H9 (cell line): Measurements from ENCODE around the gene SYT7. TPM values are rescaled to one million over a fixed set of nuclear protein-coding genes. Genes with fewer than 3 reads are reported as not detected.

Experiments
- DNase-seq: peaks from one replicate; pipeline ENCODE4 v3.0.0-alpha.2; 2017
- H2AFZ ChIP-seq: one replicate; pipeline ENCODE4 v1.6.1; 2013; ENCODE audit warnings: mild to moderate bottlenecking, low read length, control low read depth, moderate library complexity
- H2AK5ac ChIP-seq: 2 replicates; pipeline ENCODE4 v1.6.1; 2013; ENCODE audit warnings: low read length, control low read depth, mixed read lengths; ENCODE audit not compliant: insufficient read length
- H2BK120ac ChIP-seq: one replicate; pipeline ENCODE4 v1.6.1; 2013; ENCODE audit warnings: low read depth, mild to moderate bottlenecking, low read length, control low read depth, inconsistent platforms; ENCODE audit not compliant: poor library complexity, severe bottlenecking
- H2BK12ac ChIP-seq: 2 replicates; pipeline ENCODE4 v1.6.1; 2013; ENCODE audit warnings: low read length, control low read depth, mixed read lengths, low read depth; ENCODE audit not compliant: insufficient read length
- H2BK15ac ChIP-seq: 2 replicates; pipeline ENCODE4 v1.6.1; 2013; ENCODE audit warnings: low read depth, low read length, control low read depth
- H2BK20ac ChIP-seq: one replicate; pipeline ENCODE4 v1.6.1; 2013; ENCODE audit warnings: low read depth, mild to moderate bottlenecking, low read length, control low read depth, inconsistent platforms; ENCODE audit not compliant: poor library complexity, severe bottlenecking
- H2BK5ac ChIP-seq: 2 replicates; pipeline ENCODE4 v1.6.1; 2013; ENCODE audit warnings: low read length, control low read depth, mixed read lengths; ENCODE audit not compliant: insufficient read length
- H3K14ac ChIP-seq: 2 replicates; pipeline ENCODE4 v1.6.1; 2013; ENCODE audit warnings: low read length, control low read depth; ENCODE audit not compliant: insufficient read depth
- H3K18ac ChIP-seq: 2 replicates; pipeline ENCODE4 v1.6.1; 2013; ENCODE audit warnings: low read depth, mild to moderate bottlenecking, mixed read lengths, low read length, control low read depth; ENCODE audit not compliant: insufficient read length
- H3K23ac ChIP-seq: 2 replicates; pipeline ENCODE4 v1.6.1; 2013; ENCODE audit warnings: low read length, control low read depth, mixed read lengths, low read depth; ENCODE audit not compliant: insufficient read length
- H3K23me2 ChIP-seq: 2 replicates; pipeline ENCODE4 v1.6.1; 2013; ENCODE audit warnings: low read depth, mild to moderate bottlenecking, mixed read lengths, low read length, control low read depth; ENCODE audit not compliant: insufficient read length, poor library complexity, severe bottlenecking
- H3K27ac ChIP-seq: 2 replicates; pipeline ENCODE4 v1.5.1; 2013; ENCODE audit warnings: low read length, control low read depth, mixed read lengths, low read depth; ENCODE audit not compliant: insufficient read length
- H3K27me3 ChIP-seq: 2 replicates; pipeline ENCODE4 v1.6.1; 2013; ENCODE audit warnings: low read length, control low read depth, inconsistent platforms; ENCODE audit not compliant: insufficient read depth
- H3K4ac ChIP-seq: 2 replicates; pipeline ENCODE4 v1.6.1; 2013; ENCODE audit warnings: low read depth, mild to moderate bottlenecking, control low read depth, inconsistent platforms, low read length, moderate library complexity
- H3K4me1 ChIP-seq: 2 replicates; pipeline ENCODE4 v1.6.1; 2013; ENCODE audit warnings: low read length, control low read depth, inconsistent platforms; ENCODE audit not compliant: insufficient read depth
- H3K4me2 ChIP-seq: 2 replicates; pipeline ENCODE4 v1.6.1; 2013; ENCODE audit warnings: low read length, control low read depth, mixed read lengths; ENCODE audit not compliant: insufficient read length, insufficient read depth
- H3K56ac ChIP-seq: 2 replicates; pipeline ENCODE4 v1.6.1; 2013; ENCODE audit warnings: low read depth, mild to moderate bottlenecking, mixed read lengths, low read length, control low read depth; ENCODE audit not compliant: insufficient read length
- H3K79me1 ChIP-seq: 2 replicates; pipeline ENCODE4 v1.6.1; 2013; ENCODE audit warnings: low read depth, mild to moderate bottlenecking, moderate library complexity, low read length, control low read depth, inconsistent platforms; ENCODE audit not compliant: insufficient read depth, poor library complexity, severe bottlenecking
- H3K79me2 ChIP-seq: 2 replicates; pipeline ENCODE4 v1.6.1; 2013; ENCODE audit warnings: low read length, control low read depth, inconsistent platforms; ENCODE audit not compliant: insufficient read depth
- H3K9ac ChIP-seq: 2 replicates; pipeline ENCODE4 v1.6.1; 2013; ENCODE audit warnings: low read length, control low read depth, mixed read lengths; ENCODE audit not compliant: insufficient read length; ENCODE audit errors: extremely low read depth
- H3K9me3 ChIP-seq: one replicate; pipeline ENCODE4 v1.6.1; 2013; ENCODE audit warnings: low read depth, low read length, inconsistent platforms; ENCODE audit not compliant: control insufficient read depth
- H3T11ph ChIP-seq: one replicate; pipeline ENCODE4 v1.6.1; 2013; ENCODE audit warnings: mild to moderate bottlenecking, low read length, control low read depth, inconsistent platforms
- H4K20me1 ChIP-seq: one replicate; pipeline ENCODE4 v1.6.1; 2013; ENCODE audit not compliant: control insufficient read depth, insufficient read length, insufficient read depth
- H4K5ac ChIP-seq: 2 replicates; pipeline ENCODE4 v1.6.1; 2013; ENCODE audit warnings: low read depth, mild to moderate bottlenecking, mixed read lengths, low read length, control low read depth; ENCODE audit not compliant: insufficient read length
- H4K8ac ChIP-seq: replicated peaks from 2 replicates; pipeline ENCODE4 v1.6.1; 2013; ENCODE audit warnings: low read length, control low read depth, mixed read lengths, low read depth; ENCODE audit not compliant: insufficient read length
- H4K91ac ChIP-seq: 2 replicates; pipeline ENCODE4 v1.6.1; 2013; ENCODE audit warnings: low read depth, mild to moderate bottlenecking, moderate library complexity, mixed read lengths, low read length, control low read depth; ENCODE audit not compliant: insufficient read length
- H3K27ac Mint-ChIP-seq, 3 experiments: 2 replicates in 2 of 3; 3 replicates in 1 of 3; pipeline ENCODE4 v1.8.0; 2020 to 2021; ENCODE audit warnings: mixed read lengths in 3 of 3, mild to moderate bottlenecking in 1 of 3, moderate library complexity in 1 of 3
- H3K27me3 Mint-ChIP-seq: 2 replicates; pipeline ENCODE4 v1.8.0; 2021; ENCODE audit warnings: low read depth, mild to moderate bottlenecking, moderate library complexity, mixed read lengths
- H3K36me3 Mint-ChIP-seq, 3 experiments: 2 replicates in 2 of 3; 3 replicates in 1 of 3; pipeline ENCODE4 v1.8.0; 2020 to 2021; ENCODE audit warnings: low read depth in 3 of 3, mixed read lengths in 3 of 3; ENCODE audit not compliant: insufficient read depth in 1 of 3
- H3K4me1 Mint-ChIP-seq, 2 experiments: 2 replicates each; pipeline ENCODE4 v1.8.0; 2020; ENCODE audit warnings: mixed read lengths in 2 of 2
- H3K4me3 Mint-ChIP-seq, 2 experiments: 2 replicates in 1 of 2; 3 replicates in 1 of 2; pipeline ENCODE4 v1.8.0; 2020 to 2021; ENCODE audit warnings: mild to moderate bottlenecking in 2 of 2, mixed read lengths in 2 of 2, moderate library complexity in 1 of 2
- H3K9me3 Mint-ChIP-seq, 2 experiments: 2 replicates in 1 of 2; 3 replicates in 1 of 2; pipeline ENCODE4 v1.8.0; 2020; ENCODE audit warnings: mild to moderate bottlenecking in 2 of 2, mixed read lengths in 2 of 2, moderate library complexity in 1 of 2
- WGBS: extraction: QIAGEN DNeasy Blood & Tissue Kit; methylation state at CpG from one replicate; pipeline ENCODE4 v1.1.7; 2013; ENCODE audit warnings: missing lambda C conversion rate, low lambda C conversion rate, mixed read lengths; ENCODE audit not compliant: insufficient read length; ENCODE audit errors: extremely low coverage; 5-methylcytosine and 5-hydroxymethylcytosine counted together
- total RNA-seq: library from RNA; stranded (reverse); gene quantifications from 2 replicates; pipeline ENCODE4 v1.2.1, GENCODE V29; 2021
- TF ChIP-seq, protein P1 (sequence below): fragments of 200-600 bp; sonication (generic); conservative IDR thresholded peaks from 3 replicates; pipeline ENCODE4 v1.8.0; 2021; ENCODE audit warnings: antibody characterized with exemption, mild to moderate bottlenecking

SYT7 gene
- total RNA-seq, 1 experiment from 2014 or later: 8.8 TPM

DNA sequence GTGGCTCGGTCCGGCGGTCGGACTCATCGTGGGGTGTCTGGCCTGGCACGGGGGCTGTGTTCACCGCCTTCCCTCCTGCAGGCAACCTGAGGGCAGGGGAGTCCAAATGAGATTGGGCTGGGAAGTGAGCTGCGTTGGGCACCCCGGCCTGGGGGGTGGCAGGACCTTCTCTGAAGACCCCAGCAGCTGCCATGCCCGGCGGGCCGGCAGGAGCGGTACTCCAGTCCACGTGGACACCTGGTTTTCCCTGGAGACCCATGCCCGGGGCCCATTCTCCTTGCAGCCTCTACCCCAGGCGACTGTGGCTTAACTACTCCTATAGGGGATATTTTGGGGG lies 47.9 kb downstream of the SYT7 start:
- Histone ChIP-seq H4K5ac (no peak overlapping the region), H3K23me2 (no peaks in the 10 kb centered on the region), H2AK5ac (no peak overlapping the region), H2BK12ac (no peak overlapping the region), H3K23ac (no peak overlapping the region), H3K27me3 (no peaks in the 10 kb centered on the region), H3K9me3 (no peaks in the 10 kb centered on the region), H3K4me1 (no peaks in the 10 kb centered on the region), H3K4me2 (no peak overlapping the region), H3K18ac (no peak overlapping the region), H2BK15ac (no peak overlapping the region), H3K79me2 (no peaks in the 10 kb centered on the region), H3K79me1 (no peaks in the 10 kb centered on the region), H2BK5ac (no peak overlapping the region), H3K56ac (no peak overlapping the region), H2BK20ac (no peak overlapping the region), H2AFZ (no peak overlapping the region), H3K14ac (no peak overlapping the region; the same call in 1 of the 2 replicates), H3K27ac (no peak overlapping the region), H3K9ac (no peak overlapping the region), H4K20me1 (no peaks in the 10 kb centered on the region), H3T11ph (no peak overlapping the region), H2BK120ac (no peak overlapping the region), H3K4ac (no peak overlapping the region), H4K8ac (no peak overlapping the region), H4K91ac (no peak overlapping the region)
- no peak overlapping the region for H3K4me3 Mint-ChIP-seq
- H3K36me3 Mint-ChIP-seq: no peaks in the 10 kb centered on the region
- no peaks in the 10 kb centered on the region for H3K9me3 Mint-ChIP-seq
- TF ChIP-seq, protein P1, sequence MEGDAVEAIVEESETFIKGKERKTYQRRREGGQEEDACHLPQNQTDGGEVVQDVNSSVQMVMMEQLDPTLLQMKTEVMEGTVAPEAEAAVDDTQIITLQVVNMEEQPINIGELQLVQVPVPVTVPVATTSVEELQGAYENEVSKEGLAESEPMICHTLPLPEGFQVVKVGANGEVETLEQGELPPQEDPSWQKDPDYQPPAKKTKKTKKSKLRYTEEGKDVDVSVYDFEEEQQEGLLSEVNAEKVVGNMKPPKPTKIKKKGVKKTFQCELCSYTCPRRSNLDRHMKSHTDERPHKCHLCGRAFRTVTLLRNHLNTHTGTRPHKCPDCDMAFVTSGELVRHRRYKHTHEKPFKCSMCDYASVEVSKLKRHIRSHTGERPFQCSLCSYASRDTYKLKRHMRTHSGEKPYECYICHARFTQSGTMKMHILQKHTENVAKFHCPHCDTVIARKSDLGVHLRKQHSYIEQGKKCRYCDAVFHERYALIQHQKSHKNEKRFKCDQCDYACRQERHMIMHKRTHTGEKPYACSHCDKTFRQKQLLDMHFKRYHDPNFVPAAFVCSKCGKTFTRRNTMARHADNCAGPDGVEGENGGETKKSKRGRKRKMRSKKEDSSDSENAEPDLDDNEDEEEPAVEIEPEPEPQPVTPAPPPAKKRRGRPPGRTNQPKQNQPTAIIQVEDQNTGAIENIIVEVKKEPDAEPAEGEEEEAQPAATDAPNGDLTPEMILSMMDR: no peak
- no peak overlapping the region; a peak in 1 of 7 replicates for H3K27ac Mint-ChIP-seq
- H3K27me3 Mint-ChIP-seq: peaks cover 8% of the 10 kb centered on the region
- no peak for DNase-seq
- H3K4me1 Mint-ChIP-seq: peaks cover 2 to 18% of the 10 kb centered on the region in 2 experiments
- WGBS: no CpG with 5 or more reads among the region's 16 CpGs
